HFFc6 (cell line): ENCODE data around the gene RRH. TPM values are rescaled to one million over a fixed set of nuclear protein-coding genes. Genes with fewer than 3 reads are reported as not detected.

Experiments
- DNase-seq: peaks from one replicate; pipeline ENCODE4 v3.0.0-alpha.2; 2018
- H3K27ac Mint-ChIP-seq: 2 replicates; pipeline ENCODE4 v1.8.0; 2020; ENCODE audit warnings: mild to moderate bottlenecking, mixed read lengths
- H3K27me3 Mint-ChIP-seq: 2 replicates; pipeline ENCODE4 v1.8.0; 2021; ENCODE audit warnings: mild to moderate bottlenecking, moderate library complexity, mixed read lengths; ENCODE audit not compliant: insufficient read depth
- H3K36me3 Mint-ChIP-seq: 2 replicates; pipeline ENCODE4 v1.8.0; 2021; ENCODE audit warnings: low read depth, mixed read lengths
- H3K4me1 Mint-ChIP-seq: 2 replicates; pipeline ENCODE4 v1.8.0; 2020; ENCODE audit warnings: low read depth, mixed read lengths
- H3K4me3 Mint-ChIP-seq: 2 replicates; pipeline ENCODE4 v1.8.0; 2020; ENCODE audit warnings: mild to moderate bottlenecking, moderate library complexity, mixed read lengths
- H3K9me3 Mint-ChIP-seq: 2 replicates; pipeline ENCODE4 v1.8.0; 2020; ENCODE audit warnings: mild to moderate bottlenecking, mixed read lengths
- CTCF ChIP-seq: fragments of 200-600 bp; sonication (generic); IDR thresholded peaks from 2 replicates; pipeline ENCODE4 v1.5.0; 2021; ENCODE audit warnings: antibody characterized with exemption, mild to moderate bottlenecking
- total RNA-seq, 6 experiments: library from RNA; stranded (reverse); fragmentation: NEBNext Ultra II Directional; extraction: Animal tissue kit (Norgen Biotek cat#: 25700); gene quantifications; 2 replicates in 1 of 6; 3 replicates in 5 of 6; pipeline ENCODE4 v1.2.3, GENCODE V29; 2021

Gene RRH
- total RNA-seq, 6 experiments from 2014 or later: not detected

GRCh38 chr4:109861271-109861670, 33.5 kb downstream of the RRH start:
- DNase-seq: no peak
- peaks cover 11% of the 10 kb centered on the region; the same call in 1 of the 2 replicates for H3K9me3 Mint-ChIP-seq
- H3K4me3 Mint-ChIP-seq: no peak overlapping the region
- TF ChIP-seq CTCF: no peak
- H3K27ac Mint-ChIP-seq: no peak overlapping the region
- peaks cover 6% of the 10 kb centered on the region; the same call in 1 of the 2 replicates for H3K27me3 Mint-ChIP-seq
- peaks cover 4% of the 10 kb centered on the region for H3K36me3 Mint-ChIP-seq
- no peaks in the 10 kb centered on the region for H3K4me1 Mint-ChIP-seq

GRCh38 chr4:109861916-109862511, 34.2 kb downstream of the RRH start:
- Mint-ChIP-seq H3K4me3 (no peak overlapping the region), H3K4me1 (no peaks in the 10 kb centered on the region), H3K27me3 (peaks cover 6% of the 10 kb centered on the region; the same call in 1 of the 2 replicates), H3K36me3 (peaks cover 4% of the 10 kb centered on the region), H3K27ac (no peak overlapping the region), H3K9me3 (peaks cover 11% of the 10 kb centered on the region; the same call in 1 of the 2 replicates)
- no peak for DNase-seq
- no peak for TF ChIP-seq CTCF

- no peak overlapping the region for H3K4me3 Mint-ChIP-seq
- H3K27ac Mint-ChIP-seq: no peak overlapping the region
- H3K36me3 Mint-ChIP-seq: peaks cover 1% of the 10 kb centered on the region
- peaks cover 6% of the 10 kb centered on the region; the same call in 1 of the 2 replicates for H3K27me3 Mint-ChIP-seq
- peaks cover 6% of the 10 kb centered on the region; the same call in 1 of the 2 replicates for H3K9me3 Mint-ChIP-seq
- DNase-seq: no peak
- no peaks in the 10 kb centered on the region for H3K4me1 Mint-ChIP-seq
- TF ChIP-seq CTCF: no peak
Measured at GRCh38 chr4:109864134-109864533, 36.4 kb downstream of the RRH start.

GRCh38 chr4:109870061-109870460, 42.3 kb downstream of the RRH start:
- Mint-ChIP-seq H3K9me3 (no peaks in the 10 kb centered on the region), H3K4me3 (no peak overlapping the region), H3K36me3 (no peaks in the 10 kb centered on the region), H3K27ac (no peak overlapping the region), H3K4me1 (peaks cover 11% of the 10 kb centered on the region; the same call in 1 of the 2 replicates), H3K27me3 (peaks cover 2% of the 10 kb centered on the region; the same call in 1 of the 2 replicates)
- no peak for TF ChIP-seq CTCF
- no peak for DNase-seq

GRCh38 chr4:109872065-109872464, 44.3 kb downstream of the RRH start:
- Mint-ChIP-seq H3K36me3 (no peaks in the 10 kb centered on the region), H3K27ac (no peak overlapping the region), H3K4me1 (peaks cover 15% of the 10 kb centered on the region; the same call in 1 of the 2 replicates)

More at GRCh38 chr4:109872065-109872464, 44.3 kb downstream of the RRH start:
- Mint-ChIP-seq H3K4me3 (no peak overlapping the region), H3K9me3 (no peaks in the 10 kb centered on the region), H3K27me3 (peaks cover 5% of the 10 kb centered on the region)
- no peak for TF ChIP-seq CTCF
- no peak for DNase-seq
